D721Med (cell line): Measurements from ENCODE around the gene DCAF6.

Source experiments
- DNase-seq: peaks from one replicate; pipeline ENCODE4 v3.0.0; 2011; ENCODE audit warnings: low spot score; ENCODE audit not compliant: insufficient read length
- FAIRE-seq: peaks from 2 replicates; lab custom pipeline; 2011; peaks lifted over from hg19 to GRCh38; lab: Jason Lieb, UNC
- TF ChIP-seq, protein P1 (sequence below): IDR thresholded peaks from 2 replicates; pipeline ENCODE4 v1.5.1; 2012; ENCODE audit warnings: mild to moderate bottlenecking, control low read depth; ENCODE audit not compliant: insufficient read depth; ENCODE audit errors: missing control alignments

Gene DCAF6

DNA sequence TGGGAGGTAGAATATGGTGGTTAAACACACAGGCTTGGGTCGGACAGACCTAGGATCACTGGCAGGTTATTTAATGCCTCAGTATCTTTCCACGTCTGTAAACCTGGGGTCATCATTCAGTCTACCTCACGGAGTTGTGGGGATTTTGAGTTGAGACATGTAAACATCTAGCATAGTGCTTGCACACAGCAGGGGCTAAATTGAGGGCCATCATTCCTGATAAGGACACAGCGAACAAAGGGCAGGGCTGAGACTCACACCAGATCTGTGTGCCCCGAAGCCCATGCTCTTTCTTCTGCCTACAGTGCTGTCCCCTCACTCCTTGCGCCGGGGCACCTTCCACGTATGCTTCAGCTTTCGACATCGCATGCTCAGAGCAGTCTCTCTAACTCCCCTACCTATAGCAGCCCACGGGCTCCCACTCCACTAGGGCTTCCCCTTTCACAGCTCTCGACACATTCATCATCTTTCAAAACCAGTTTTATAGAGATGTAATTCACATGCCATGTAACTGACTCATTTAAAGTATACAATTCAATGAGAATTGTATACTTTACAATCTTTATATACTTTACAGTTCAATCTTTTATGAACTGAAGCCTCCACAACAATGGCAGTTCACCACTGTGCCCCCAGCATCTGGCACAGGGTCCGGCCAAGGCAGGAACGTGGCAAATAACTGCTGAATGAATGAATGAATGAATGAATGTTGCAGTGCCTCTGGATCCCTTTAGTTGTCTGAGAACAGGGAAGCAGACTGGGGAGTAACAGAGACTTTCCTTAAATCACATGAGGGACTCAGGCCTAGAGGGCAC, 152.2 kb downstream of the DCAF6 start:
- DNase-seq (no peak), FAIRE-seq (no peak)
- TF ChIP-seq, protein P1, sequence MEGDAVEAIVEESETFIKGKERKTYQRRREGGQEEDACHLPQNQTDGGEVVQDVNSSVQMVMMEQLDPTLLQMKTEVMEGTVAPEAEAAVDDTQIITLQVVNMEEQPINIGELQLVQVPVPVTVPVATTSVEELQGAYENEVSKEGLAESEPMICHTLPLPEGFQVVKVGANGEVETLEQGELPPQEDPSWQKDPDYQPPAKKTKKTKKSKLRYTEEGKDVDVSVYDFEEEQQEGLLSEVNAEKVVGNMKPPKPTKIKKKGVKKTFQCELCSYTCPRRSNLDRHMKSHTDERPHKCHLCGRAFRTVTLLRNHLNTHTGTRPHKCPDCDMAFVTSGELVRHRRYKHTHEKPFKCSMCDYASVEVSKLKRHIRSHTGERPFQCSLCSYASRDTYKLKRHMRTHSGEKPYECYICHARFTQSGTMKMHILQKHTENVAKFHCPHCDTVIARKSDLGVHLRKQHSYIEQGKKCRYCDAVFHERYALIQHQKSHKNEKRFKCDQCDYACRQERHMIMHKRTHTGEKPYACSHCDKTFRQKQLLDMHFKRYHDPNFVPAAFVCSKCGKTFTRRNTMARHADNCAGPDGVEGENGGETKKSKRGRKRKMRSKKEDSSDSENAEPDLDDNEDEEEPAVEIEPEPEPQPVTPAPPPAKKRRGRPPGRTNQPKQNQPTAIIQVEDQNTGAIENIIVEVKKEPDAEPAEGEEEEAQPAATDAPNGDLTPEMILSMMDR, result no peak

DNA sequence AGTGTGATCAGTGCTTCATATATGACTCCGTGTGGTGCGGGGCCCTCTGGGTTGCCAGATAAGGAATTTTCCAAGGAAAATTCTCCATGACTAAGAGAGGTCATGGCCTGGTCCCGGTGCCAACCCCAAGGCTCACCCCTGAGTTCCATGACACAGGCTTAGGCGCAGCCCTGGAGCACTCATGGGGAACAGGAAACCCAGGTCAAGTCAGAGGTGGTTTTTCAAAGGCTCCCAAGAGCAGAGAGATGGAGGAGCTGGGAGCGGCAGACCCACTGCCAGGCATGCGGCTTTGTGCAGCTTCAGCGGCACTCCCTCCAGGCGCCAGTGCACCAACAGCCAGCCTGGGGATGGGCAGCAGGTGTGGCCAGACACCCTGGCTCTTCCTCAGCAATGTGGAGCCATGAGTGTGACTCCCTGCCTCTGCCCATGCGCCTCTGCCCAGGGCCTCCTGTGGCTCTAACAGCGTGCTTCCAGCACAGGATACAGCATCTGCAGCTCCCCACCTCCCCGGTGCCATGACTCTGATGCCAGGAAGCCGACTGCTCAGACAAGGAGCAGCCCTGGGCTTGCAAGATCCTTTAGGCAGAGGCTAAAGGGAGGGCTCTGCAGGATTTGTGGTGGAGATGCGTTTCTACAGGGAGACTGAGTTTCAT, 153.0 kb downstream of the DCAF6 start:
- no peak for DNase-seq
- TF ChIP-seq, protein P1, result no peak
- FAIRE-seq, result no peak

DNA sequence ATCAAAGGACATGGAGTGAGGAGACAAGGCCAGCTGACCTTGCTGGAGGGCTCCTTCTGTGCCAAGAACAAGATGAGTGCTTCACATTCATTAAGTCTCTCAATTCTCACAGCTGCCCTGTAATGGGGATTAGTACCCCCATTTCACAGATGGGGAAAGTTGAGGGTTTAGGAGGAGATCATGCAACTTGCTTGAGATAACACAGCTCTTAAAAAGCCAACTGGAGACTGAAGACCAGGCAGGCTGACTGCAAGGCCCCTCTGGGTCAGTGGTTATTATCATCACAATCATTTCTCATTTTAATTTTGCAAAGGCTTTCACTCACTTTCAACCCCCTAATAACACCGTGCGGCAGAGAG, 153.5 kb downstream of the DCAF6 start:
- FAIRE-seq, result no peak
- DNase-seq, result no peak
- TF ChIP-seq, protein P1, result no peak

DNA sequence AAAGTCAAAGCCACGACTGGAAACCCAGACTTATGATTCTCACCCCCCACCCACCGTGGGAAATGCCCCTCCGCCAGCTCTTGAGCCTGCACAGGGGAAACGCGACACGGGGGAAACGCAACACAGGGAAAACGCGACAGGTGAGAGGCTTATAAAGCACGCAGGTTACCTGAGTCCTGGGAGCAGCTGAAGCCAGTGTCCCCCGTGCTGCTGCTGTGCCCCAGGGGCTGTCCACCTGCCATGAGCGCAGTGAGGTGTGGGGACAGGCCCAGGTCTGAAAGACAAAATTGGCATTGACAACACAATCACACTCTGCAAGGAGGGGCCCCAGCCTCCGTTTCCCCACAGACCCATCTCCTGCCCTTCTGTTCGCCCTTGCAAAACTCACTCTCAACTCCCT, 153.9 kb downstream of the DCAF6 start:
- TF ChIP-seq, protein P1, result no peak
- FAIRE-seq (no peak), DNase-seq (no peak)

DNA sequence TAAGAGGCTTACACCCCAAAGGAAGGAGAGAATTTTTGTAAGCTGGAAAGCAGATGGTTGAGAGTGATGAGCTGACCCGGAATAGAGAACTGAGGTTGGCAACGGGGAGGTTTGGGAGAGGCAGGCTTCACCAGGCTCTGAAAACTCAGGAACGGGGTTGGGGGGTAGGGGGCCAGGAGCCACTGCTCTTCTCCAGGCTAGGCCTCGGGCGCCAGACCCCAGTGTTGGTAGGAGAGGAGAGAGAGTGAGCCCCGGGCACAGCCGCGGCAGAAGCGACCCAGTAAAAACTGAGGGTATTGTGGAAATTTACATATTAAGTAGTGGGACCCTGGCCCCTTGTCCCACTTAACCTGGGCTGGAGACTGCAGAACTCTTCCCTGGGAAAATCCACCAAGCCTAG, 154.6 kb downstream of the DCAF6 start:
- TF ChIP-seq, protein P1, result no peak
- FAIRE-seq, result no peak
- no peak for DNase-seq

DNA sequence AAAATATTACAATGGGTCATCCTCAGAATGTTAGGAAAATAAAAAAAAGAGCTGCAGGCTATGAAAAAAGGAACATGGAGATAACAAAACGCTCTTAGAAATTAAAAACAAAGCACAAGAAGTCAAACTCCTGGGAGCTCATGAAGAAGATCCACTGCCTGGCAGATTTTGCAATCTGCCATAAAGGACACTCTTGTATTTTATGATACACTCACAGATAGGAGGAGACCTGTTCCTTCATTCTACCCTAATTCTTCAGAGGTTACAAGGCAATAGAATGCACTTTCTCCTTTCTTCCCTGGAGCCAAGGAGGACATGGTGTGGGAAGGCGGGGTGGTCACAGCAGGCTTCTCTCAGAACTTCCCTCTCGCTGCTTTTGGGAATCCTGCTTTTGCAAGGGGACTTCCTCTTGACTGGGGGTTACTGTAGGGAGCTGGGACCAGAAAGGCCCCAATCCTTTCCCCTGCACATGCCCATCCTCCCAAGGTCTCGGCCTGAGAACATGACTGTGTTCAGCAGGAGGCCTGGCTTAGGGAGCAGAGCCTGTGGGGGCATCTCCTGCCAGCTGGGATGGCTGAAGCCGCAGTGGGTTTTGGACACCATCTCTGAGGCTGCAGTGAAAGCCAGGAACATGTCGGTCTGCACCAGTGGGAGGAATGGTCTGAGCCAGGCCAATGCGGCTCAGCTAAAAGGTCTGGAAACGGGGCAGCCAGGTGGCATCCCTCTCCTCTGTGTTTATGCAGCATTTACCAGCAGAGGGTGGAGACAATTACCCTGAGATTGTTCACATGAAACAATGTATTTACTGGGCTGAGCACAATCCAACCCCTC, 155.5 kb downstream of the DCAF6 start:
- TF ChIP-seq, protein P1, result no peak
- DNase-seq (no peak), FAIRE-seq (no peak)
